Astrocyte (in vitro differentiated cells and primary cell): ENCODE measurements around the gene ACTA2. TPM values are rescaled to one million over a fixed set of nuclear protein-coding genes. Genes with fewer than 3 reads are reported as not detected.

Experiments used
- DNase-seq: peaks from one replicate; pipeline ENCODE4 v3.0.0-alpha.2; 2010; ENCODE audit warnings: low read depth
- FAIRE-seq: peaks from 2 replicates; lab custom pipeline; 2011; peaks lifted over from hg19 to GRCh38; lab: Jason Lieb, UNC
- H2AFZ ChIP-seq: 2 replicates; pipeline ENCODE4 v1.6.0; 2012; ENCODE audit warnings: low read depth, low read length, inconsistent platforms
- H3K27ac ChIP-seq: 2 replicates; pipeline ENCODE4 v1.5.1; 2011; ENCODE audit warnings: low read depth, low read length, inconsistent platforms
- H3K27me3 ChIP-seq: 2 replicates; pipeline ENCODE4 v1.6.0; 2011; ENCODE audit warnings: low read length, inconsistent platforms; ENCODE audit not compliant: insufficient read depth
- H3K36me3 ChIP-seq: 2 replicates; pipeline ENCODE4 v1.5.1; 2011; ENCODE audit warnings: low read length, inconsistent platforms; ENCODE audit not compliant: insufficient read depth
- H3K4me1 ChIP-seq: 2 replicates; pipeline ENCODE4 v1.5.1; 2011; ENCODE audit warnings: low read length, inconsistent platforms; ENCODE audit not compliant: insufficient read depth
- H3K4me2 ChIP-seq: 2 replicates; pipeline ENCODE4 v1.6.0; 2012; ENCODE audit warnings: low read length, inconsistent platforms
- H3K4me3 ChIP-seq: 2 replicates; pipeline ENCODE4 v1.5.1; 2011; ENCODE audit warnings: low read depth, mild to moderate bottlenecking, low read length, inconsistent platforms; ENCODE audit not compliant: insufficient read depth
- H3K79me2 ChIP-seq: 2 replicates; pipeline ENCODE4 v1.6.0; 2012; ENCODE audit warnings: mild to moderate bottlenecking, low read length, inconsistent platforms; ENCODE audit not compliant: insufficient read depth
- H3K9ac ChIP-seq: 2 replicates; pipeline ENCODE4 v1.6.0; 2012; ENCODE audit warnings: mild to moderate bottlenecking, low read length, inconsistent platforms
- H3K9me3 ChIP-seq: 2 replicates; pipeline ENCODE4 v1.5.1; 2012; ENCODE audit warnings: low read depth, mild to moderate bottlenecking, low read length, inconsistent platforms; ENCODE audit not compliant: insufficient read depth
- H4K20me1 ChIP-seq: 2 replicates; pipeline ENCODE4 v1.6.0; 2012; ENCODE audit warnings: low read length, inconsistent platforms; ENCODE audit not compliant: insufficient read depth
- H3K27ac Mint-ChIP-seq: one replicate; pipeline ENCODE4 v1.8.0; 2021; ENCODE audit warnings: mild to moderate bottlenecking, mixed read lengths; ENCODE audit not compliant: unreplicated experiment
- H3K27me3 Mint-ChIP-seq: one replicate; pipeline ENCODE4 v1.8.0; 2021; ENCODE audit warnings: low read depth, mixed read lengths; ENCODE audit not compliant: unreplicated experiment
- H3K36me3 Mint-ChIP-seq: one replicate; pipeline ENCODE4 v1.8.0; 2021; ENCODE audit warnings: low read depth, mixed read lengths; ENCODE audit not compliant: unreplicated experiment
- H3K4me1 Mint-ChIP-seq: one replicate; pipeline ENCODE4 v1.8.0; 2021; ENCODE audit warnings: low read depth, mixed read lengths; ENCODE audit not compliant: unreplicated experiment
- H3K4me3 Mint-ChIP-seq: one replicate; pipeline ENCODE4 v1.8.0; 2021; ENCODE audit warnings: mild to moderate bottlenecking, moderate library complexity, mixed read lengths; ENCODE audit not compliant: unreplicated experiment
- H3K9me3 Mint-ChIP-seq: one replicate; pipeline ENCODE4 v1.8.0; 2021; ENCODE audit warnings: mild to moderate bottlenecking, mixed read lengths; ENCODE audit not compliant: unreplicated experiment
- CTCF ChIP-seq: IDR thresholded peaks from 2 replicates; pipeline ENCODE4 v1.5.1; 2011; ENCODE audit warnings: low read depth, mild to moderate bottlenecking, inconsistent platforms, low read length, moderate library complexity; ENCODE audit not compliant: insufficient read depth
- EZH2 ChIP-seq: IDR thresholded peaks from 2 replicates; pipeline ENCODE4 v1.6.1; 2012; ENCODE audit warnings: mild to moderate bottlenecking, low read length, inconsistent platforms; ENCODE audit not compliant: insufficient read depth
- total RNA-seq: library from RNA; stranded (reverse); gene quantifications from 2 replicates; pipeline ENCODE4 v1.2.1, GENCODE V29; 2021

The ACTA2 gene
- total RNA-seq, 1 donor from 2014 or later = 345 TPM

- peaks cover 11% of the 10 kb centered on the region for H3K4me1 Mint-ChIP-seq
- H3K36me3 Mint-ChIP-seq = peaks cover 5% of the 10 kb centered on the region
- no peak for FAIRE-seq
Measured at GRCh38 chr10:88962336-88962735, 9.8 kb upstream of the ACTA2 start.

GRCh38 chr10:88961266-88961665 lies 8.7 kb upstream of the ACTA2 start:
- H3K27me3 ChIP-seq = no peaks in the 10 kb centered on the region
- TF ChIP-seq EZH2 (no peak), CTCF (no peak)
- Mint-ChIP-seq H3K4me1 (peaks cover 9% of the 10 kb centered on the region), H3K27ac (no peak overlapping the region), H3K9me3 (no peaks in the 10 kb centered on the region), H3K36me3 (peaks cover 5% of the 10 kb centered on the region), H3K27me3 (no peaks in the 10 kb centered on the region), H3K4me3 (no peak overlapping the region)
- no peak for FAIRE-seq
- no peak overlapping the region for H3K27ac ChIP-seq
- H3K4me1 ChIP-seq = no peaks in the 10 kb centered on the region
- H3K36me3 ChIP-seq = no peaks in the 10 kb centered on the region
- no peaks in the 10 kb centered on the region for H3K79me2 ChIP-seq
- no peaks in the 10 kb centered on the region for H3K9me3 ChIP-seq
- H4K20me1 ChIP-seq = no peaks in the 10 kb centered on the region
- no peak overlapping the region for H3K4me2 ChIP-seq
- H3K4me3 ChIP-seq = no peak overlapping the region
- H2AFZ ChIP-seq = no peak overlapping the region
- no peak for DNase-seq
- H3K9ac ChIP-seq = no peak overlapping the region

More at GRCh38 chr10:88962336-88962735, 9.8 kb upstream of the ACTA2 start:
- Mint-ChIP-seq H3K9me3 (no peaks in the 10 kb centered on the region), H3K4me3 (no peak overlapping the region), H3K27ac (no peak overlapping the region), H3K27me3 (no peaks in the 10 kb centered on the region)
- no peaks in the 10 kb centered on the region for H4K20me1 ChIP-seq
- no peaks in the 10 kb centered on the region for H3K27me3 ChIP-seq
- TF ChIP-seq EZH2 = no peak
- TF ChIP-seq CTCF = no peak
- H2AFZ ChIP-seq = no peak overlapping the region
- DNase-seq = no peak
- H3K9me3 ChIP-seq = no peaks in the 10 kb centered on the region
- no peak overlapping the region for H3K27ac ChIP-seq
- H3K79me2 ChIP-seq = no peaks in the 10 kb centered on the region
- no peak overlapping the region for H3K9ac ChIP-seq
- H3K4me2 ChIP-seq = no peak overlapping the region
- no peak overlapping the region for H3K4me3 ChIP-seq
- H3K36me3 ChIP-seq = no peaks in the 10 kb centered on the region
- H3K4me1 ChIP-seq = no peaks in the 10 kb centered on the region

- Histone ChIP-seq H3K4me1 (no peaks in the 10 kb centered on the region), H4K20me1 (no peaks in the 10 kb centered on the region), H3K9me3 (no peaks in the 10 kb centered on the region), H3K4me2 (no peak overlapping the region), H3K27me3 (no peaks in the 10 kb centered on the region), H3K27ac (no peak overlapping the region), H3K9ac (no peak overlapping the region), H3K4me3 (no peak overlapping the region), H3K36me3 (no peaks in the 10 kb centered on the region), H2AFZ (no peak overlapping the region), H3K79me2 (no peaks in the 10 kb centered on the region)
- Mint-ChIP-seq H3K27ac (no peak overlapping the region), H3K4me1 (peaks cover 9% of the 10 kb centered on the region), H3K27me3 (no peaks in the 10 kb centered on the region), H3K4me3 (no peak overlapping the region), H3K36me3 (peaks cover 5% of the 10 kb centered on the region), H3K9me3 (no peaks in the 10 kb centered on the region)
- DNase-seq (no peak), FAIRE-seq (no peak)
- no peak for TF ChIP-seq CTCF
- no peak for TF ChIP-seq EZH2
Measured at GRCh38 chr10:88960802-88961201, 8.2 kb upstream of the ACTA2 start.
